HCT116 (cell line): Measurements from ENCODE around the gene SLC9B1.

Experiments
- EZH2 ChIP-seq: fragments of 200-600 bp; sonication (generic); IDR thresholded peaks from 2 replicates; pipeline ENCODE4 v1.6.1; 2017; ENCODE audit warnings: antibody characterized with exemption, mixed run types
- EZH2phosphoT487 ChIP-seq: fragments of 200-600 bp; IDR thresholded peaks from 2 replicates; pipeline ENCODE4 v1.6.1; 2018; ENCODE audit warnings: antibody characterized with exemption, borderline replicate concordance
- JUND ChIP-seq: IDR thresholded peaks from 2 replicates; pipeline ENCODE4 v1.6.1; 2012
- POLR2A ChIP-seq: IDR thresholded peaks from 2 replicates; pipeline ENCODE4 v1.7.0; 2011; ENCODE audit warnings: borderline replicate concordance; ENCODE audit not compliant: insufficient read depth, insufficient read length; ENCODE audit errors: extremely low read depth
- POLR2AphosphoS5 ChIP-seq: IDR thresholded peaks from 2 replicates; pipeline ENCODE4 v1.6.1; 2011; ENCODE audit warnings: mild to moderate bottlenecking, low read depth, low read length, moderate library complexity
- RAD21 ChIP-seq: IDR thresholded peaks from 2 replicates; pipeline ENCODE4 v1.6.1; 2012; ENCODE audit warnings: low read depth, mild to moderate bottlenecking
- SRF ChIP-seq: IDR thresholded peaks from 2 replicates; pipeline ENCODE4 v1.6.1; 2012; ENCODE audit warnings: low read depth
- TCF7L2 ChIP-seq: IDR thresholded peaks from 2 replicates; pipeline ENCODE4 v1.7.0; 2011; ENCODE audit warnings: borderline replicate concordance, inconsistent platforms; ENCODE audit not compliant: insufficient read depth, insufficient read length; ENCODE audit errors: extremely low read depth
- ZFX ChIP-seq: fragments of 450-650 bp; IDR thresholded peaks from 2 replicates; pipeline ENCODE4 v1.6.1; 2017
- TF ChIP-seq, protein P1 (sequence below), 3 experiments: fragments of 200-600 bp in 1 of 3; sonication (generic) in 1 of 3; IDR thresholded peaks in 2 of 3; conservative IDR thresholded peaks in 1 of 3; 2 replicates each; pipeline ENCODE4 v1.5.1; 2012 to 2017; ENCODE audit warnings: low read depth in 2 of 3, low read length in 2 of 3, antibody characterized with exemption in 1 of 3, borderline replicate concordance in 1 of 3, control low read depth in 1 of 3, mild to moderate bottlenecking in 1 of 3, mixed read lengths in 1 of 3, mixed run types in 1 of 3, moderate library complexity in 1 of 3; ENCODE audit not compliant: insufficient read depth in 1 of 3
- TF ChIP-seq, protein P2 (sequence below): IDR thresholded peaks from 2 replicates; pipeline ENCODE4 v1.6.1; 2012; ENCODE audit warnings: low read depth
- TF ChIP-seq, protein P3 (sequence below): IDR thresholded peaks from 2 replicates; pipeline ENCODE4 v1.6.1; 2012

- TF ChIP-seq, protein P1, sequence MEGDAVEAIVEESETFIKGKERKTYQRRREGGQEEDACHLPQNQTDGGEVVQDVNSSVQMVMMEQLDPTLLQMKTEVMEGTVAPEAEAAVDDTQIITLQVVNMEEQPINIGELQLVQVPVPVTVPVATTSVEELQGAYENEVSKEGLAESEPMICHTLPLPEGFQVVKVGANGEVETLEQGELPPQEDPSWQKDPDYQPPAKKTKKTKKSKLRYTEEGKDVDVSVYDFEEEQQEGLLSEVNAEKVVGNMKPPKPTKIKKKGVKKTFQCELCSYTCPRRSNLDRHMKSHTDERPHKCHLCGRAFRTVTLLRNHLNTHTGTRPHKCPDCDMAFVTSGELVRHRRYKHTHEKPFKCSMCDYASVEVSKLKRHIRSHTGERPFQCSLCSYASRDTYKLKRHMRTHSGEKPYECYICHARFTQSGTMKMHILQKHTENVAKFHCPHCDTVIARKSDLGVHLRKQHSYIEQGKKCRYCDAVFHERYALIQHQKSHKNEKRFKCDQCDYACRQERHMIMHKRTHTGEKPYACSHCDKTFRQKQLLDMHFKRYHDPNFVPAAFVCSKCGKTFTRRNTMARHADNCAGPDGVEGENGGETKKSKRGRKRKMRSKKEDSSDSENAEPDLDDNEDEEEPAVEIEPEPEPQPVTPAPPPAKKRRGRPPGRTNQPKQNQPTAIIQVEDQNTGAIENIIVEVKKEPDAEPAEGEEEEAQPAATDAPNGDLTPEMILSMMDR (IDR thresholded peaks at IDR 0.05 in 2 of 3, conservative IDR thresholded peaks at IDR 0.05 in 1 of 3; ENCODE audit: borderline replicate concordance in 1 of 3, insufficient read depth in 1 of 3, low read depth in 2 of 3, low read length in 2 of 3) = no peak
- TF ChIP-seq JUND = no peak
- TF ChIP-seq POLR2AphosphoS5 = no peak
- TF ChIP-seq POLR2A = no peak
- TF ChIP-seq ZFX = no peak
- no peak for TF ChIP-seq RAD21
- TF ChIP-seq EZH2phosphoT487 = no peak
- TF ChIP-seq, protein P2, sequence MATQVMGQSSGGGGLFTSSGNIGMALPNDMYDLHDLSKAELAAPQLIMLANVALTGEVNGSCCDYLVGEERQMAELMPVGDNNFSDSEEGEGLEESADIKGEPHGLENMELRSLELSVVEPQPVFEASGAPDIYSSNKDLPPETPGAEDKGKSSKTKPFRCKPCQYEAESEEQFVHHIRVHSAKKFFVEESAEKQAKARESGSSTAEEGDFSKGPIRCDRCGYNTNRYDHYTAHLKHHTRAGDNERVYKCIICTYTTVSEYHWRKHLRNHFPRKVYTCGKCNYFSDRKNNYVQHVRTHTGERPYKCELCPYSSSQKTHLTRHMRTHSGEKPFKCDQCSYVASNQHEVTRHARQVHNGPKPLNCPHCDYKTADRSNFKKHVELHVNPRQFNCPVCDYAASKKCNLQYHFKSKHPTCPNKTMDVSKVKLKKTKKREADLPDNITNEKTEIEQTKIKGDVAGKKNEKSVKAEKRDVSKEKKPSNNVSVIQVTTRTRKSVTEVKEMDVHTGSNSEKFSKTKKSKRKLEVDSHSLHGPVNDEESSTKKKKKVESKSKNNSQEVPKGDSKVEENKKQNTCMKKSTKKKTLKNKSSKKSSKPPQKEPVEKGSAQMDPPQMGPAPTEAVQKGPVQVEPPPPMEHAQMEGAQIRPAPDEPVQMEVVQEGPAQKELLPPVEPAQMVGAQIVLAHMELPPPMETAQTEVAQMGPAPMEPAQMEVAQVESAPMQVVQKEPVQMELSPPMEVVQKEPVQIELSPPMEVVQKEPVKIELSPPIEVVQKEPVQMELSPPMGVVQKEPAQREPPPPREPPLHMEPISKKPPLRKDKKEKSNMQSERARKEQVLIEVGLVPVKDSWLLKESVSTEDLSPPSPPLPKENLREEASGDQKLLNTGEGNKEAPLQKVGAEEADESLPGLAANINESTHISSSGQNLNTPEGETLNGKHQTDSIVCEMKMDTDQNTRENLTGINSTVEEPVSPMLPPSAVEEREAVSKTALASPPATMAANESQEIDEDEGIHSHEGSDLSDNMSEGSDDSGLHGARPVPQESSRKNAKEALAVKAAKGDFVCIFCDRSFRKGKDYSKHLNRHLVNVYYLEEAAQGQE = no peak
- TF ChIP-seq, protein P3, sequence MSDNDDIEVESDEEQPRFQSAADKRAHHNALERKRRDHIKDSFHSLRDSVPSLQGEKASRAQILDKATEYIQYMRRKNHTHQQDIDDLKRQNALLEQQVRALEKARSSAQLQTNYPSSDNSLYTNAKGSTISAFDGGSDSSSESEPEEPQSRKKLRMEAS = no peak
- no peak for TF ChIP-seq TCF7L2
- no peak for TF ChIP-seq EZH2
- TF ChIP-seq SRF = no peak
These were observed 7.4 kb downstream of the SLC9B1 start for GRCh38 chr4:103012060-103012459.
